GM12878 (cell line): ENCODE results near the gene TNFRSF14. TPM values are rescaled to one million over a fixed set of nuclear protein-coding genes. Genes with fewer than 3 reads are reported as not detected.

Source experiments
- ATAC-seq: fragments of 200-7000 bp; cut with Tn5 transposase; 3 replicates; pipeline ENCODE4 v1.9.1; 2020; ENCODE audit warnings: mild to moderate bottlenecking, moderate library complexity
- BruUV-seq: library from RNA; stranded (reverse); fragments of 400-500 nt; replicated peaks from 2 replicates; lab custom pipeline; 2021; lab: Mats Ljungman, UMichigan
- CTCF ChIA-PET: fragments of 300-600 bp; sonication (Branson Sonifier 250); formaldehyde crosslinking; extraction: SDS; loops from one replicate; lab custom pipeline; 2021; ENCODE audit warnings: inconsistent platforms; lab: Yijun Ruan, JAX
- POLR2A ChIA-PET: fragments of 350-600 bp; formaldehyde crosslinking; extraction: SDS; loops from one replicate; lab custom pipeline; 2021; ENCODE audit warnings: inconsistent platforms; lab: Charles Lee
- RAD21 ChIA-PET: fragments of 300-600 bp; sonication (Branson Sonifier 250); formaldehyde crosslinking; loops from one replicate; lab custom pipeline; 2023; ENCODE audit warnings: antibody characterized with exemption; ENCODE audit not compliant: unreplicated experiment; lab: Charles Lee
- SMC1A ChIA-PET: fragments of 300-600 bp; sonication (Branson Sonifier 250); formaldehyde crosslinking; loops from one replicate; lab custom pipeline; 2023; ENCODE audit not compliant: unreplicated experiment, uncharacterized antibody; lab: Charles Lee
- DNase-seq: peaks from one replicate; pipeline ENCODE4 v3.0.0-alpha.2; 2011; ENCODE audit warnings: low read depth, low spot score
- FAIRE-seq: peaks from 3 replicates; lab custom pipeline; 2011; peaks lifted over from hg19 to GRCh38; lab: Jason Lieb, UNC
- H2AFZ ChIP-seq: 2 replicates; pipeline ENCODE4 v1.6.0; 2011; ENCODE audit warnings: low read depth, low read length, control low read depth; ENCODE audit not compliant: control insufficient read depth
- H3K27ac ChIP-seq: 2 replicates; pipeline ENCODE4 v1.5.1; 2011; ENCODE audit warnings: control low read depth; ENCODE audit not compliant: control insufficient read depth, insufficient read depth
- H3K27me3 ChIP-seq, 2 experiments: replicated peaks in 1 of 2; 2 replicates each; pipeline versions ENCODE4 v1.6.0 to v1.6.1; 2011; ENCODE audit warnings: low read length in 1 of 2; ENCODE audit not compliant: control insufficient read depth in 2 of 2, insufficient read depth in 2 of 2
- H3K36me3 ChIP-seq, 2 experiments: 2 replicates each; pipeline ENCODE4 v1.5.1; 2011; ENCODE audit warnings: low read length in 1 of 2; ENCODE audit not compliant: control insufficient read depth in 2 of 2, insufficient read depth in 2 of 2
- H3K4me1 ChIP-seq: 2 replicates; pipeline ENCODE4 v1.6.1; 2011; ENCODE audit warnings: mild to moderate bottlenecking, low read length, moderate library complexity, mixed read lengths; ENCODE audit not compliant: control insufficient read depth, insufficient read depth
- H3K4me2 ChIP-seq: 2 replicates; pipeline ENCODE4 v1.6.0; 2011; ENCODE audit warnings: control low read depth; ENCODE audit not compliant: control insufficient read depth, insufficient read depth
- H3K4me3 ChIP-seq: fragments of 200-600 bp; sonication (generic); 2 replicates; pipeline ENCODE4 v1.5.1; 2016
- H3K79me2 ChIP-seq: 2 replicates; pipeline ENCODE4 v1.6.0; 2011; ENCODE audit warnings: low read length; ENCODE audit not compliant: control insufficient read depth, insufficient read depth
- H3K9ac ChIP-seq: 2 replicates; pipeline ENCODE4 v1.8.0; 2011; ENCODE audit warnings: low read length, control low read depth, mixed read lengths; ENCODE audit not compliant: control insufficient read depth, insufficient read depth
- H3K9me3 ChIP-seq: replicated peaks from 3 replicates; pipeline ENCODE4 v1.5.1; 2011; ENCODE audit warnings: mild to moderate bottlenecking, low read length; ENCODE audit not compliant: control insufficient read depth, insufficient read depth
- H4K20me1 ChIP-seq: 2 replicates; pipeline ENCODE4 v1.6.0; 2011; ENCODE audit not compliant: control insufficient read depth, insufficient read depth
- SREBF1 ChIP-seq: IDR thresholded peaks from 2 replicates; pipeline ENCODE4 v1.6.1; 2012; ENCODE audit warnings: mild to moderate bottlenecking, low read length
- ZNF274 ChIP-seq: IDR thresholded peaks from one replicate; pipeline ENCODE4 v1.8.0; 2011; ENCODE audit not compliant: insufficient read length, insufficient read depth
- WGBS: methylation state at CpG from one replicate; pipeline ENCODE4 v1.1.6; 2016; ENCODE audit warnings: low lambda C conversion rate; ENCODE audit not compliant: insufficient replicate concordance, insufficient coverage; ENCODE audit errors: missing lambda C conversion rate; 5-methylcytosine and 5-hydroxymethylcytosine counted together
- in situ Hi-C: fragments of 300-500 bp; cut with MboI; formaldehyde crosslinking; loops from 9 replicates; pipeline ENCODE4 v1.14.3; 2018; ENCODE audit warnings: mixed read lengths
- intact Hi-C: fragments of 100-400 bp; cut with micrococcal nuclease; formaldehyde crosslinking; loops from one replicate; pipeline ENCODE4 v1.14.2; 2022; ENCODE audit not compliant: unreplicated experiment
- polyA plus RNA-seq, 11 experiments: library from polyadenylated mRNA; depleted of rRNA in 4 of 11; unstranded in 6 of 11; stranded (reverse) in 5 of 11; fragments of >200 nt; fragmentation: Nextera tagmentation in 4 of 11; fragmentation: Illumina TruSeq in 1 of 11; extraction: Ambion mirVana in 4 of 11; extraction: Trizol in 1 of 11; gene quantifications; 1 replicate in 1 of 11; 2 replicates in 10 of 11; pipeline versions ENCODE4 v1.2.1 to v1.2.3, GENCODE V29; 2011 to 2016; ENCODE audit warnings: inconsistent platforms in 2 of 11, missing spikeins in 2 of 11, low read depth in 1 of 11
- total RNA-seq, 4 experiments: library from RNA; depleted of rRNA in 3 of 4; stranded (reverse); fragments of >200 nt in 3 of 4; fragmentation: Illumina TruSeq in 1 of 4; extraction: Trizol in 1 of 4; gene quantifications; 2 replicates each; pipeline versions ENCODE4 v1.2.1 to v1.2.3, GENCODE V29; 2013 to 2021
- TF ChIP-seq, protein P1 (sequence below): fragments of 450-650 bp; IDR thresholded peaks from 2 replicates; pipeline ENCODE4 v1.6.1; 2016; ENCODE audit warnings: mild to moderate bottlenecking, moderate library complexity, borderline replicate concordance

The TNFRSF14 gene
- total and polyA plus RNA-seq, 10 of the 15 experiments (the other 5 are each of a cell fraction or from before 2014, with no cell fraction given) = 0.43 to 114 (median 41.5) TPM

DNA sequence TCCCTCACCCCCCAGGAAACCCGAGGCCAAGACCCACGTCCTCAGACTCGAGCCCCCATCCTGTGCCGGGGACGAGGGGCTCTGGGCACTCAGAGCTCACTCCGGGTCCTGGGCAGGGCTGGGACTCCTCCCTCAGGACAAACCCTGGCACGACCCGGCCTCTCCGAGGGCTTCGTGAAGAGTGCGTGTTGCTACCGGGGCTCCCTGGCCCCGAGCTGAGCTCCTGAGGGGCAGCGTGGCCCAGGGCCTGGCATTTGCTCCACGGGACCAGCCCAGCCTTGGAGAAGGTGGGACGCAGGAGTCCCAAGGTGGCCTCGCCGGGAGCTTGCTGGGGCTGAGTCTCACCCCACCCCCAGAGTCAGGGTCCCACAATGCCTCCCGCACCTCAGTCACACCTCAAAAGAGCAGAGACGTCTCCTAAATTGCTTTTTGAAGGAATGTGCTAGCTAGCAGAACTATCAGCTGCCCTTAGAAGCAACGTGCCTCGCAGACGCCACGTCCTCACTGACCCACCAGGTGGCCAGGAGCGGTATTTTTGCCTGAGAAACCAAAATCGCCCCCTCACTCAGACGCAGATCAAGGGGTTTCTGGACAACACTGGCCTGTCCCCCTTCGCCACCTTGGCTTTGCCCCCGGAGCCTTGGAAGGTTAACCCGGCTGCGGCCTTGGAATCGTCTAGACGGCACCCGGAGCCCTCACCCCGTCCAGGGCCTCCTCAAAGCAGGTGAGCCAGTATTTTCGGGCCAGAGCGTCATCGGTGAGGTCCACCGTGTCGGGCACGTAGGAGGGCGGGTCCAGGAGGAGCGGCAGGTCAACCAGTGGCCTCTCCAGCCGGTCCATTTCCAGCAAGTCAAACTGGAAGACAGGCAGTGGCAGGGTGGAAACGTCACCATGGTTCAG, 41.1 kb upstream of the TNFRSF14 start (continued):
- TF ChIP-seq, protein P1, sequence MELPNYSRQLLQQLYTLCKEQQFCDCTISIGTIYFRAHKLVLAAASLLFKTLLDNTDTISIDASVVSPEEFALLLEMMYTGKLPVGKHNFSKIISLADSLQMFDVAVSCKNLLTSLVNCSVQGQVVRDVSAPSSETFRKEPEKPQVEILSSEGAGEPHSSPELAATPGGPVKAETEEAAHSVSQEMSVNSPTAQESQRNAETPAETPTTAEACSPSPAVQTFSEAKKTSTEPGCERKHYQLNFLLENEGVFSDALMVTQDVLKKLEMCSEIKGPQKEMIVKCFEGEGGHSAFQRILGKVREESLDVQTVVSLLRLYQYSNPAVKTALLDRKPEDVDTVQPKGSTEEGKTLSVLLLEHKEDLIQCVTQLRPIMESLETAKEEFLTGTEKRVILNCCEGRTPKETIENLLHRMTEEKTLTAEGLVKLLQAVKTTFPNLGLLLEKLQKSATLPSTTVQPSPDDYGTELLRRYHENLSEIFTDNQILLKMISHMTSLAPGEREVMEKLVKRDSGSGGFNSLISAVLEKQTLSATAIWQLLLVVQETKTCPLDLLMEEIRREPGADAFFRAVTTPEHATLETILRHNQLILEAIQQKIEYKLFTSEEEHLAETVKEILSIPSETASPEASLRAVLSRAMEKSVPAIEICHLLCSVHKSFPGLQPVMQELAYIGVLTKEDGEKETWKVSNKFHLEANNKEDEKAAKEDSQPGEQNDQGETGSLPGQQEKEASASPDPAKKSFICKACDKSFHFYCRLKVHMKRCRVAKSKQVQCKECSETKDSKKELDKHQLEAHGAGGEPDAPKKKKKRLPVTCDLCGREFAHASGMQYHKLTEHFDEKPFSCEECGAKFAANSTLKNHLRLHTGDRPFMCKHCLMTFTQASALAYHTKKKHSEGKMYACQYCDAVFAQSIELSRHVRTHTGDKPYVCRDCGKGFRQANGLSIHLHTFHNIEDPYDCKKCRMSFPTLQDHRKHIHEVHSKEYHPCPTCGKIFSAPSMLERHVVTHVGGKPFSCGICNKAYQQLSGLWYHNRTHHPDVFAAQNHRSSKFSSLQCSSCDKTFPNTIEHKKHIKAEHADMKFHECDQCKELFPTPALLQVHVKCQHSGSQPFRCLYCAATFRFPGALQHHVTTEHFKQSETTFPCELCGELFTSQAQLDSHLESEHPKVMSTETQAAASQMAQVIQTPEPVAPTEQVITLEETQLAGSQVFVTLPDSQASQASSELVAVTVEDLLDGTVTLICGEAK = no peak
- TF ChIP-seq ZNF274 = no peak
- no peak for TF ChIP-seq SREBF1

DNA sequence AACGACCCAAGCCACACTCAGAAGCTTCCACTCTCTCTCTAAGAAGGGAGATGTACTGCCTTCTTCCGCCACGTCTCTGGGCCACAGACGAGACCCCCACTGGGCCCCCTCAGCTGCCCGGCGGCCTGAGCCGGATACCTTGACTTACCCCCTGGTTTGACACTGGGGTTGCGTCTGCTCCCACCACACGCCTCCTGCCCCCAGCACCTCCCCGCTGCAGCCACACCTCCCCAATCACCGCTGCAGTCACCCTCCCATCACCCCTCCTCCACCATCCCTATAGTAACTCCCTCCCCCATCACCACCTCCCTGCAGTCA, 40.4 kb upstream of the TNFRSF14 start:
- no peak overlapping the region for H3K27ac ChIP-seq
- H2AFZ ChIP-seq = no peak overlapping the region
- H3K4me1 ChIP-seq = no peaks in the 10 kb centered on the region
- H3K4me2 ChIP-seq = no peak overlapping the region
- ChIA-PET RAD21 (no interaction called here), SMC1A (no interaction called here), CTCF (no interaction called here), POLR2A (no interaction called here)
- H3K9me3 ChIP-seq = no peaks in the 10 kb centered on the region
- intact Hi-C loops (no loop called here), in situ Hi-C loops (no loop called here)
- H4K20me1 ChIP-seq = no peaks in the 10 kb centered on the region
- no TSS peak for BruUV-seq
- ATAC-seq (no peak), DNase-seq (no peak), FAIRE-seq (no peak)
- H3K79me2 ChIP-seq = no peaks in the 10 kb centered on the region
- H3K4me3 ChIP-seq = no peak overlapping the region
- H3K27me3 ChIP-seq = no peaks in the 10 kb centered on the region
- TF ChIP-seq, protein P1 = no peak
- WGBS = 98% methylated on average over 11 of the region's 11 CpGs
- no peak overlapping the region for H3K9ac ChIP-seq
- peaks cover 5 to 58% of the 10 kb centered on the region in 2 experiments; a peak in 3 of 4 replicates for H3K36me3 ChIP-seq
